AG20443 (cell line): Measurements from ENCODE around the gene OLR1.
"Not testable (repeated sequence)": the region's sequence is repeated elsewhere in the genome, so short reads cannot be mapped to it uniquely, and the experiment has no call there.

Source experiments
- DNase-seq: peaks from one replicate; pipeline ENCODE4 v3.0.0; 2012; ENCODE audit warnings: low spot score, mixed read lengths

The OLR1 gene

DNA sequence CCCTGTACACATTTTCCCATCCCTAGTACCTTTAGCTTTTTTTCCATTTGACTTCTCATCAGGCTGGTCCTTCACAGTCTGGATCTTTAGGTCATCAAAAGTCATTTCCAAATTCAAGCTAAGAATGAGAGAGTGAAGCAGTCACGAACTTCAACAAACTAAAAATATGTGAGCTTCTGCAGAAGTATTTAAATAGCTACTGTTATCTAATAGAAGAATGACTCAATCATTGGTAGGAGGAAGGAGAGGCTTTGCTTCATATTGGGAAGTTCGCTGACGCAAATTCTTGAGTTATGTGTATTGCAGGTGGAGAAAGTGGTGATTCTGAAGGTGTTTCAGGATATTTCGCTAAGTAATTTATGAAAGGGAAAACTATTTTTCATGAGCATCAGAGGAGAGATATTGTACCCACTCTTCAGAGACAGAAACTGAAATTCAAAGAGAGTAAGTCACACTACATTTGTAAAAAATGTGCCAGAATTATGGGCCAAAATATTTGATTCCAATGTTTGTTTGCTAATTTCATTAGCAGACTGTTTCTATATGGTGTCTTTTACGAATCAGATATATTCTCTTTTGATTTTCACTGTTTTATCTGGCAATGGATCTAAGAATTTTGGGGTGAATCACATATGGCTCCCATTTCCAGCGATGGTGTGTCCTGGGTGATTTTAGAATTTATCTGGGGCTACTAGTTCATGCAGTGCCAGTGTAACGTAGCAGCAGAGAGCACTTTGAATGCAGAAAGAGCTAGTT, at the start of gene OLR1:
Gene OLR1, minus strand, starts transcription at position 160 of the 756 bp plus-strand sequence. Its CDS starts 55 bp downstream, at position 105.
- no peak for DNase-seq

GRCh38 chr12:10220398-10221077, 48.6 kb upstream of the OLR1 start:
- peak; percentile 69 for DNase-seq

DNA sequence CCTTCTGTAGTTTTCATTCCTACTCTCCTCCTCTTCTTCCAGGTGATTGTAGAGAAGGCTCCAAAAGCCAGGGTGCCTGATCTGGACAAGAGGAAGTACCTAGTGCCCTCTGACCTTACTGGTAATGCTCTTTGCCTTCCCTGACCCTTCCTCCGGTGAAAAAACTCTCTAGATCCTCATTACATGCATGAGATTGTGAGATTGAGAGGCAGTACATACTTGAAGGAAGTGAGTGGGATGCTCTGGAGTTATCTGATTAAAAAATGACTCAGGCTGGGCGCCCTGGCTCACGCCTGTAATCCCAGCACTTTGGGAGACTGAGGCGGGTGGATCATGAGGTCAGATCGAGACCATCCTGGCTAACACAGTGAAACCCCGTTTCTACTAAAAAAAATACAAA, 46.1 kb upstream of the OLR1 start:
- no peak for DNase-seq

- DNase-seq, result not testable (repeated sequence)
These were observed 44.0 kb upstream of the OLR1 start for GRCh38 chr12:10215946-10216345.

GRCh38 chr12:10215436-10215835, 43.5 kb upstream of the OLR1 start:
- DNase-seq, result no peak

DNA sequence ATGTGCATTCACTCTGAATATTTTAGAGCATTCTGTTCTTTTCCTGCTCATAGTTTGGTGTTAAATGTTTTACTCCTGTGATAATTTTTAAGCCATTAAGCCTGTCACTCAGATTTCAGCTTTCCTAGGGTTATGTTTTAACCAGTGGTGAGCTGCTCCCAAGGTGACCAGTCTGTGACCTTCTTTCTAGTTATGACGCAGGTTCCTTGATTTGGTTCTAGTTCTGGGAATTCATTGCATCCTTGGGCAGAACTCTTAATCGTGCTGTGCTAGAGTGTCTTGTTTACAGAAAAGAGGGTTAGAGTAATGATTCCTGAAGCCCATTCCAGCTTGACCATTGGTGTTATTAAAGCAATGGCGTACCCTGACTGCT, 42.9 kb upstream of the OLR1 start:
- DNase-seq, result no peak

GRCh38 chr12:10214136-10214894, 42.4 kb upstream of the OLR1 start:
- DNase-seq, result peak; percentile 27

- DNase-seq, result peak; percentile 82
These were observed 41.5 kb upstream of the OLR1 start for GRCh38 chr12:10213168-10214135.

- DNase-seq, result peak; percentile 90
These were observed 40.8 kb upstream of the OLR1 start, which contains the start of gene GABARAPL1 for GRCh38 chr12:10212739-10213131. Gene GABARAPL1 (plus strand): TSS chr12:10212877. CDS start chr12:10213130, 253 bp downstream.

DNA sequence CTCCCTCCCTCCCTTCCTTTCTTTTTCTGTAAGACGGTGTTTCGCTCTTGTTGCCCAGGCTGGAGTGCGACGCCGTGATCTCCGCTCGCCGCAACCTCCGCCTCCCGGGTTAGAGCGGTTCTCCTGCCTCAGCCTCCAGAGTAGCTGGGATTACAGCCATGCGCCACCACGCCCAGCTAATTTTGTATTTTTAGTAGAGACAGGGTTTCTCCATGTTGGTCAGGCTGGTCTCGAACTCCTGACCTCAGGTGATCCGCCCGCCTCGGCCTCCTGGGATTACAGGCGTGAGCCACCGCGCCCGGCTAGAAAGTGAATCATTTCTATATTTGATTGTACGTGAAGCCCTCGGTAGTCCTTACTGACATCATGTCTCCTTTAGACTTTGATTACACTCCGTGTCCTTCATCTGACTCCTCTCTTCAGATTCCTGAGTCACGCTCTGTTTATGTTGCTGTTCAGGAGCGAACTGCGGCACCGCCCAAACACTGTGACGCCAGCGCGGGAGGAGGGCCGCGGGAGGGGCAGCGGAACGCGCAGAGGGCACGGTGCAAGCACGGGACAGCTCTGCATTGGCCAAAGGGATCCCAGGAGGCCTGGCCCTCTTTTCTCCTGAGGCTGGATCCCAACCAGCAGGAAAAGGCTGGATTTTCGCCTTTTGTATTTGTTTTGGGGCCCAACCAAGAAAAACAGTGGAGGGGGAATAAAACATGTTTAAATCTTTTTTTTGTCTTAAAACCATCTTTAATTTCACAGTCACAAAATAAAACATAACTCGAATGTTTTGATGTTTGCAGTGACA, 40.2 kb upstream of the OLR1 start:
- peak; percentile 96 for DNase-seq

DNA sequence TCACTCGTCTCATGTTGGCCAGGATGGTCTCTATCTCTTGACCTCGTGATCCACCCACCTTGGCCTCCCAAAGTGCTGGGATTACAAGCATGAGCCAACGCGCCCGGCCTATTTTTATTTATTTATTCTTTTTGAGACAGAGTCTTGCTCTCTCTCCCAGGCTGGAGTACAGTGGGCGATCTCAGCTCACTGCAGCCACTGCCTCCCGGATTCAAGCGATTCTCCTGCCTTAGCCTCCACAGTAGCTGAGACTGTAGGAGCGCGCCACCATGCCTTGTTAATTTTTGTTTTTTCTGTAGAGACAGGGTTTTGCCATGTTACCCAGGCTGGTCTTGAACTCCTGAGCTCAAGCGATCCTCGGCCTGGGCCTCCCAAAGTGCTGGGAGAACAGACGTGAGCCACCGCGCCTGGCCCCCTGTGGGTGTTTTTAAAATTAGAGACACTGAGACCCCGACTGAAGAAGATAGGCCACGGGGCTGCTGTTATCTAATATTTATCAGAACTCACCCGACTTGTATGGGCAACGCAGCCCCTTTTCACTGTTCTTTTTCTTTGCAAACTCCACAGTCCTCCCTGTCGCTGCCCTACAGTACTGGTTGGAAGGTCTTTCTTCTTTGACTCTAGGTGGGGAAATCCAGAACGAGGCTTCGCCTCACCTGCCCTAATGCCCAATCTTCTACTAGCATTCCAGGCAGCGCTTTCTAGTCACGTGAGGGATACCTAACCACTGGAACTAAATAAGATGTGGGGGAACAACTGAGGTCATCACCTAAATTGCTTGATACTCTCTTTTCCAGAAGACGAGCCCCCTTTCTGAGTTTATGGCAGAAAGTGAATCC, 39.4 kb upstream of the OLR1 start:
- DNase-seq, result no peak

- DNase-seq, result no peak
These were observed 38.3 kb upstream of the OLR1 start for GRCh38 chr12:10210225-10210624.

GRCh38 chr12:10207136-10207535, 35.2 kb upstream of the OLR1 start:
- no peak for DNase-seq

DNA sequence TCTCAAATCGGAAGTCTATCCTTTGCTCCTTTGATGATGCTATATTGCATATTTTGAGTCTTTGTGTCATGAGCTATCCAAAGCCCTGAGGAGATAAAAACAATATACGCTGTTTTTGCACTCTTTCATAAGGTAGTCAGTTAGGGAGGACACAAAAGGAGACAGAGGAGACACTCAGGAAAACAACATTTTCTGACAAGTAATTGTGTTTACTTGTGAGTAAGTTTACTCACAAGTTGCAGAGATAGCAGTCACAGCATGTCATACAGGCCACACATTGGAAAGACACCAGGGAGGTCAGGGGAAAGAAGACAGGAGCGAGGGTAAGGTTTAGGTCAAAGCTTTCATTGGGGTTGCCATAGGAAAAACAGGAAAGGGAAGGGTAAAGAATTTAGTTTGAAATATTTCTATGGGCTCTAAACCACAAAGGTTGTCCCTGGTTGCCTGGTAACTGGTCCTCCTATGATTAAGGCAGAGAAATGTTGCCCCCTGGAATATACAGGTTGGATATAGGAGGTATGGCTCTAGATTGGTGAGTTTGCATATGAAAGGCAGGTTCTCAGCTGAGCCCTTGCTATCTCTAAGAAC, 33.4 kb upstream of the OLR1 start:
- peak; percentile 46 for DNase-seq

DNA sequence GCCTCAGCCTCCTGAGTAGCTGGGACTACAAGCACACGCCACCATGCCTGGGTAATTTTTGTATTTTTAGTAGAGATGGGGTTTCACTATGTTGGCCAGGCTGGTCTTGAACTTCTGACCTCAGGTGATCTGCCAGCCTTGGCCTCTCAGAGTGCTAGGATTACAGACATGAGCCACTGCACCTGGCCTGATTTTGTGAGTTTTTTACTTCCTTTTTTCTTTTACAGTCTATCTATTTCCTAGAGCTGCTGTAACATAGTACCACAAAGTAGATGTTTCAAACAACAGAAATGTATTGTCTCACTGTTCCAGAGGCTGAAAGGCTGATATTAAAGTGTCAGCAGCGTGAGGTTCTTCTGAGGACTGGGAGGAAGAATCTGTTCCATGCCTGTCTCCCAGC, 32.6 kb upstream of the OLR1 start:
- not testable (repeated sequence) for DNase-seq

- DNase-seq, result no peak
These were observed 25.9 kb upstream of the OLR1 start for GRCh38 chr12:10197879-10198278.

DNA sequence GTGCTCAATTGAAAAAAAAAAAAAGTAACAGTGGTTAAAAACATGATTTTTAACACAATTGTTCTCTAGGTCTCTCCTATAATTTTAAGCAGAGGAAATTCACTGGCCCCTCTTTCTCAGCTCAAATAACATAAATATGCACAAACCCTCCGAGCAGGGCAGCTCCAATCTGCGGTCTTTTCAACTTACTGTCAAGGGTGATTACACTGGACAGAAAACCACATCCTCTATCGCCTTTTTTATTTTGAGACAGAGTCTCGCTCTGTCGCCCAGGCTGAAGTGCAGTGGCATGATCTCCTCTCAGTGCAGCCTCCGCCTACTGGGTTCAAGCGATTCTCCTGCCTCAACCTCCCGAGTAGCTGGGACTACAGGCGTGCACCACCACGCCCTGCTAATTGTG, 24.3 kb upstream of the OLR1 start:
- no peak for DNase-seq

DNA sequence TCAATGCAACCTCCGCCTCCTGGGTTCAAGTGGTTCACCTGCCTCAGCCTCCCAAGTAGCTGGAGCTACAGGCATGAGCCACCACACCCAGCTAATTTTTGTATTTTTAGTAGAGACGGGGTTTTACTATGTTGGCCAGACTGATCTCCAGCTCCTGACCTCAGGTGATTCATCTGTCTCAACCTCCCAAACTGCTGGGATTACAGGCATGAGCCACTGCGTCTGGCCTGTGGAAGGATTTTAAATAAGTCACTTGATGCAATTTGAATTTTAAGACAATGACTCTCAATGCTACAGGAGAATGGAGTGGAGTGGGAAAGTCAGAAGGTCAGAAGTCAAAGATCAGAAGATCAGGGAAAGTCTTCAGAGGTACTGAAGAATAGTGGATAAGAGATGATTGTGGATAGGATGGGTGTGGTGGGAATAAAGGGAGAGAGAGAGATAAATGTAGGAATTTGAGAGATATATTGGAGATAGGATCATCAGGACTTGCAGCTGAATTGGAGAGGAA, 22.3 kb upstream of the OLR1 start:
- DNase-seq, result no peak

- peak; percentile 82 for DNase-seq
These were observed 19.9 kb upstream of the OLR1 start for GRCh38 chr12:10191865-10192264.
